ENCODE data around the gene DISP1. TPM values are rescaled to one million over a fixed set of nuclear protein-coding genes. Genes with fewer than 3 reads are reported as not detected.

Gene DISP1
- total RNA-seq, 2 experiments from 2014 or later = 2.1 to 2.4 TPM

GRCh38 chr1:222791006-222791710 lies 23.7 kb upstream of the DISP1 start:
- ChIA-PET POLR2A (no interaction called here), CTCF (interaction anchor here (0.5 kb wide), 1 partner anchor 953 kb away, joined by 4 read pairs; no protein-coding TSS in a partner anchor)

DNA sequence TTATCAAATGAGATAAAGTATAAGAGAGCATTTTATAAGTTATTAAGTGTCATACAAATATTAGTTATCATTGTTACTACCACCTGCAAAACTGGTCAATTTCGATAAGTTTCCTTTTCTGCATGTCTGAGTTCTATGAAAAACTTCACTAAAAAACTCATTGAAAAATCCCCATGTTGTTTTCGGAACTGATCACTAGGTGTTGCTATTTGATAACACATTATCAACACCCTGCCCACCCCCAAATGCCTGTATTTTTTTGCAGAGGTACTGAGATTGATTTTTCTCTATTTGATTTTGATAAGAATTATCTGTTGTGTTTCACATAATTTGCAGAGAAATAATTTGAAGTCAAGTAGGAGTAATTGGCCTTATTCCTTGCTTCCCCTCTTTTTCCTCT lies 22.1 kb upstream of the DISP1 start:
- ChIA-PET CTCF (interaction anchor here (0.8 to 1.2 kb wide), 3 partner anchors 48 to 331 kb away, joined by 3 to 4 read pairs (median 3); no protein-coding TSS in a partner anchor), POLR2A (no interaction called here)

DNA sequence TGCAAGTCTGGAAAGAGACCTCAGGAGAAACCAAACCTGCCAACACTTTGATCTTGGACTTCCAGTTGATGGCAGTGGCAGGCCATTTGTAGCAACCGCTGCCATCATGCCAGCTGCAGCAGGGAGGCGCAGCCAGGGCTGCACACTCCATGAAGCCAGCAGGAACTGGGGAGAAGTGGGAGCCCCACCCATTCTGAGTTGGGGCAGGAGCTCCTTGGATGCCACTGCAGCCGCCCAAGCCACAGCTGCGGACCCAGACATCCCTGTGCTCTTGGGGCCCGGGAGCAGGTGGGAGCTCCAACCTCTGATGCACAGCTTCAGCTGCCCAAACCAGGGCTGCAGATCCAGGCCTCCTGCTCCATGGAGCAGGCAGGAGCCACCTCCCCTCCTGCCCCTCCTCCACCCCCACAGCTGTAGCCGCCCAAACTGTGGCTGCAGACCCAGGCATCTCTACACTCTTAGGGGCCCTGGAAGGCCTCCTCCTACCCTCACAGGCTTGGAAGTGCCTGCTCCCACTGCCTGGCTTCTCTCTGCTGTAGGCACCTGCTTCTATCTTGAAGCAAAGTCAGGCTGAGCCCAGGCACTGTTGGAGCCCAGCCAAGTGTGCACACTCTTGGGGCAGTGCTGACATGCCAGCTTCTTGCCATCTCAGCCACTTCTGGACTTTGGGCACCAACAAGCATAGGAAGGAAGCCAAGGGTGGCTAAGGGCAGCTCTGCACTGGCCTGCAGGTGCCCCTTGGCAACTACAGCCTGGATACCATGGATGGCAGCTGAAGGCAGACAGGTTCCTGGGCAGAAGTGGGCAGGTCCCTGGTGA lies 20.0 kb upstream of the DISP1 start:
- ChIA-PET CTCF (interaction anchor here (1.3 kb wide), 1 partner anchor 329 kb away, joined by 4 read pairs; no protein-coding TSS in a partner anchor), POLR2A (no interaction called here)

DNA sequence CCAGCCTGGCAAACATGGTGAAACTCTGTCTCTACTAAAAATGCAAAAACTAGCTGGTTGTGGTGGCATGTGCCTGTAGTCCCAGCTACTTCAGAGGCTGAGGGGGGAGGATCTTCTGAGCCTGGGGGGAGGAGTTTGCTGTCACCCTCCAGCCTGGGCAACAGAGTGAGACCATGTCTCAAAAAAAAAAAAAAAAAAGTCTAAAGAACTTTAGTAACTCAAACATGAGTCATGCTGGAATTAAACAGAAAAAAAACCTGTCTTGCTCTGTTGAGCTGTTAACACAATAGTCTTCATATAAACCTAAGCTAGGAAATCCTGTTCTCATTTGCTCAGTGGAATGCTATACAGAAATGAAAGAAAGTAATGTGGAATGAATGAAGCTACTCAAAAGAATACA lies 16.7 kb upstream of the DISP1 start:
- ChIA-PET POLR2A (interaction anchor here (0.6 kb wide), 1 partner anchor 84 kb away, joined by 3 read pairs; no protein-coding TSS in a partner anchor), CTCF (interaction anchor here (0.6 to 1.3 kb wide), 3 partner anchors 22 to 325 kb away, joined by 3 to 5 read pairs (median 3); no protein-coding TSS in a partner anchor)

- ChIA-PET POLR2A (no interaction called here), CTCF (no interaction called here)
Measured at GRCh38 chr1:222798975-222799374, 15.9 kb upstream of the DISP1 start.

DNA sequence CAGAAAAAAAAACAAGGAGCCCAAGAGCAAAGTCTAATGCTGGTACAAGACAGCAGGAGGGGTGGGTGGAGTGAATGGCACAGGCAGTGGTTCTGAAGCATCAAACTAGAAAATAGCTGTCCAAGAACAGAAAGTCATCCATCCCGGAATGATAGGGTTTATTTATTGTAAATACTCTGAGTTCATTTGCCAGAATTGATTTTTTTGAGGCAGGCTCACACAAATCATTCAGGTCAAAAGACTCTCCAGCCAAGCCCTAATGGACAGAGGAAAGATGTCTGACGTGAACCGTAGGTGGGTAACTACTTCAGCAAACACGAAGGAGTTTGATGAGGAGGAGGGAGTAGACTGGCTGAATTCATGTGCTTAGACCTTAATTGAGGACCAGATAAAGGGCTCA lies 13.8 kb upstream of the DISP1 start:
- POLR2A ChIA-PET = no interaction called here
- CTCF ChIA-PET = no interaction called here

DNA sequence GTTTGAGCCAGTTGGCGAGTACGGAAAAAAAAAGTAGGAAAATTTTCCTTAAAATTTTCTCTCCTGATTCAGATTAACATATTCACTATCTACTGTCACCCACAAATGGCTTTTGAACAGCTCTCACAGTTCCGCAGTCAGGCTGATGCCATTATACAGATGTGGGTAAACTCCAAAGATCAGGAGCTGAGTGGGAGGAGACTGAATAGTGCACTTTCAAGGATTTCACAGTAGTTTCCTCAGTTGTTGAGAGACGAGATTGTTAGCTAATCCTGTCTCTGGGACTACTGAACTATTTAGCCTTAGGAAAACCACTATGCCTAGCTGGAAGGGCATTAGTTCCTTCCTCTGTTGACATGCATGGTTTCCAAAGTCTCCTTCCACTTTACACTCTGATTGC lies 3.2 kb upstream of the DISP1 start:
- ChIA-PET POLR2A (no interaction called here), CTCF (no interaction called here)

DNA sequence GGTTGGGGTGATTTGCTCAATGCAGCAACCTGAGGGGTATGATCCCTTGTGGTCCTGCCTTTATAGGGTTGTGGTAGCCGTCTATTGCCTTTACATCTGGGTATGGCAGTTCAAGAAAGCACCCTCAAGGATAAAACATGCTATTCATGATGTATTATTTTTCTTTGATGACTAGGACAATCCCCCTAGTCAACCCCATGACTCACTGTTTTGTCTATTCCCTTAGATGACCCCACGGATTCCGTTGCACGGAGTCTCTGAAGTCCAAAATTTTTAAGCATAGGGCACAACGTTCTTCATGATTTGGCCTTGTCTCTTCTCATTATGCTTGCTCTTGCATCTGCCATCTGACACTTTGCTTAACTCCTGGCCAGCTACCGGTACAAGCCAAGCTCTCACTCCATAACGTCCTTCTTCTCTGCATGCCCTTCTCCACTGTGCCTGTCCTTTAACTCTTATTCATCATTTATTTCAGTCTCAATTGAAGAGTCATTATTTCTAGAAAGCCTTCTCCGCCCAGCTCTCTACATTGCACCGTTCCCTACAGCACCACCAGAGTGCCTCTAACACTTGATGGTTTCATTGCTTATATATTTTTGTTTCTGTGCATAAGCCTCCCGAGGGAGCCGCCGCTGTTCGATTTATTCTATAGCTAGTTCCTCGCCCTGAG lies 838 bp upstream of the DISP1 start:
- ChIA-PET POLR2A (no interaction called here), CTCF (no interaction called here)

GRCh38 chr1:222815440-222815765 lies 564 bp downstream of the DISP1 start:
- ChIA-PET POLR2A (no interaction called here), CTCF (no interaction called here)

- POLR2A ChIA-PET = no interaction called here
- CTCF ChIA-PET = no interaction called here
Measured at GRCh38 chr1:222817529-222817928, 2.7 kb downstream of the DISP1 start.

DNA sequence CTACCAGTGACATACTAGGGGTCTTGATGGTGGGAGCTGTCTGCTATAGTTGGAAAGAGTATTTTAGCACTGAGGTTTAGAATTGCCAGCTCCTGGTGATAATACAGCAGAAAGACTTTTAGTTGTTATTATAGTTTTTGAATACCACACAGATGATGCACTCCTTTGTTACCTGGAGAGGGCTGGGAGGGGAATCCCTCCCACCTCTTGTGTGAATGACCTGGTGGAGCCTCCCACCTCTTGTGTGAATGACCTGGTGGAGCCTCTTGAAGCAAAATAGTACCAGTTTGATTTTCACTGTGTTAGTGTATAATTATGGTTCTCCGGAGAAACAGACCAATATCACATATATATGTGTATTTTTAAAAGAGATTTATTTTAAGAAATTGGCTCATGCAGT lies 3.3 kb downstream of the DISP1 start:
- POLR2A ChIA-PET = no interaction called here
- CTCF ChIA-PET = no interaction called here

GRCh38 chr1:222820171-222820712 lies 5.4 kb downstream of the DISP1 start:
- CTCF ChIA-PET = interaction anchor here (0.5 kb wide), 1 partner anchor 22 kb away, joined by 3 read pairs; no protein-coding TSS in a partner anchor
- POLR2A ChIA-PET = no interaction called here

DNA sequence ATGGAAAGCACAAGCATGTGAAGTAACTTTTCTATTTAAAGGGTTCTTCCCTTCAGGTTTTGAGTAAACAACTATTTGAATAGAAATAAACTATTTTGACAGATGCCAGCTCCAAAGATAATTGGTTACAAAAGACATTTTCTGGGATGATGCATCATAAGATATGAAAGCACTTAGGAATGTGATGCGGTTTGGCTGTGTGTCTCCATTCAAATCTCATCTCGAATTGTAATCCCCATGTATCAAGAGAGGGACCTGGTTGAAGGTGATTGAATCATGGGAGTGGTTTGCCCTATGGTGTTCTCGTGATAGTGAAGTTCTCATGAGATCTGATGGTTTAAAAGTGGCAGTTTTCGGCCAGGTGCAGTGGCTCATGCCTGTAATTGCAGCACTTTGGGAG lies 6.4 kb downstream of the DISP1 start:
- CTCF ChIA-PET = no interaction called here
- POLR2A ChIA-PET = no interaction called here

- CTCF ChIA-PET = no interaction called here
- POLR2A ChIA-PET = no interaction called here
Measured at GRCh38 chr1:222823695-222824094, 8.9 kb downstream of the DISP1 start.

- POLR2A ChIA-PET = no interaction called here
- CTCF ChIA-PET = no interaction called here
Measured at GRCh38 chr1:222824641-222825040, 9.8 kb downstream of the DISP1 start.

GRCh38 chr1:222828939-222829338 lies 14.1 kb downstream of the DISP1 start:
- CTCF ChIA-PET = no interaction called here
- POLR2A ChIA-PET = no interaction called here

DNA sequence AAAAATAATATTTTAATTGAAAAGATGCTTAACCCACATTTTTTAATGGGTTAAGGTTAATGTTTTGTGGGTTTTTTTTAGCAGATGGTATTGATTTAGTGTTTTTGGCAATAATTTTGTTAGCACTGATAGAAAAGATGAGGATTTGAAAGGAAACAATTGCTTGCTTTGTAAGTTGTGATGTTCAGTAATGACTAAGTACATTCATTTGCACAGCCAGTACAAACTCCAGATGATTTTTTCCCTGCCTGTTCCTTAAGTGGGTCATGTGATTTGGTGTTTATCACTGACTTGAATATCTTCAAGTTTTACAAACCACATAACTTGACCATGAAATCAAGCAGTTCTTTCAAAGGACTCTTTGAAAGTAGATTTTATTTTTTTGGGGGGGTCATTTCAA lies 15.0 kb downstream of the DISP1 start:
- CTCF ChIA-PET = no interaction called here
- POLR2A ChIA-PET = no interaction called here

- POLR2A ChIA-PET = interaction anchor here (0.6 kb wide), 1 partner anchor 18 kb away, joined by 3 read pairs; no protein-coding TSS in a partner anchor
- CTCF ChIA-PET = interaction anchor here (0.6 kb wide), 1 partner anchor 80 kb away, joined by 4 read pairs; no protein-coding TSS in a partner anchor
Measured at GRCh38 chr1:222833356-222833876, 18.6 kb downstream of the DISP1 start.

DNA sequence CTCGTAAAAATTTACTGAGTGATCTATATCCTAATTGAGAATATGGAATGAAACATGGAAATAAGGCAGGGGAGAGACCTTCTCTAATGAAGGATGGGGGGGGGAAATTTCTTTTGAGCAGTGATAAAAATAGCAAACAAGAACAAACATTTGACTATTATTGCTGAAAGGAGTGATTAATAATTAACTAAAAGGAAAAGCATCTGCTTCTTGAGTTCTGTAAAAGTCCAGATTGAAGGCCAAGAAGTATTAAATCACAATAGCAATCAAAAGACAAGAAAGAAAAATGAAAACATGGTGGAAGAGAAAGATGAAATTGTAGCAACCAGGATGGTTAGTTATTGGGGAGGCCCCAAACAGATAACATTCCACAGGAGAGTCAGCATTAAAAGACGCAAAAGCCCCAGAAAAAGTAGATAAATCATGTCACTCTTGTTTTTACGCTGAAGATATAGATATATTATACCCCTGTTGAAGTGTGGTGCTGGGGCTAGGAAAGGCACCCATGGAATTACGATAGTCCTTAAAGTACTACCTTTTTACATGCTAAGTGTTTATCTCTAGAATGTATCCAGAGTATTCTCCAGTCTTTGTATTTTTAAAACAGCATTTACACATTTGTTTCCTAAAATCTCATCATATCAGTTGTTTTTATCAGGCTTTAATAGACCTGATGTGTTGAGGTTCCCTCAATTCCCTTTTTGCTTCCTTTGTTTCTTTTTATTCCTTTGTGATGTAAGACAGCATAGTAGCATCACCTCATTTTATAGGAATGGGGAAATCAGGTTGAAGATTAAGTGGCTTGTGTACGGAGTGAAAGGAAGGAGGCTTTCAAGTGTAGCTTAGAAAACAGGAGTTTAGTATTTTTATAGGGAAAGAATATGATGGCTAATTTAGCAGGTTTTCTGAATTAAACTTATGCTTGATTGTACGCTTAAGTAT lies 28.9 kb downstream of the DISP1 start:
- POLR2A ChIA-PET = no interaction called here

More for the DNA sequence above, 28.9 kb downstream of the DISP1 start:
- CTCF ChIA-PET = no interaction called here
